GM21381 (cell line): Measurements from ENCODE around the gene AKR1C4.
"Not testable (repeated sequence)": the region's sequence is repeated elsewhere in the genome, so short reads cannot be mapped to it uniquely, and the experiment has no call there.

Source experiments
- ATAC-seq: cut with Tn5 transposase; IDR thresholded peaks from one replicate; pipeline ENCODE4 v1.9.1; 2021; ENCODE audit warnings: mild to moderate bottlenecking, moderate library complexity; ENCODE audit not compliant: unreplicated experiment

The AKR1C4 gene

DNA sequence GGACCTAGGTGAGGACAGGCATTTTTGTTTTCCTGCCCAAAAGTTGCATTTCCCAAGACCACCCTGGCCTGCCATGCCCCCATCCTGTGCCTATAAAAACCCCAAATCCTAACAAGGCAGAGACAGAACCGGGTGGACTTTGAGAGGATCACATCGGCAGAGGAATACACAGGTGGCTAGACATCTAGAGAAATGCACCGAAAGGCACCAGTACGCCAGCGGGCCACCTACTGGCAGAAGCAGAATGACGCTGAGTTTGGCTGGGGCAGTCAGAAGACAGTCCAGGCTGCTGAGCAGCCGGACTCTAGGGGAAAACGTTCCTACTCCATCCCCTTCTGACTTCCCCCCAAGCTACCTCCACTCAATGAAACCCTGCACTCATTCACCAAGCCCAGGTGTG is 2.8 kb downstream of the AKR1C4 start:
- no peak for ATAC-seq

DNA sequence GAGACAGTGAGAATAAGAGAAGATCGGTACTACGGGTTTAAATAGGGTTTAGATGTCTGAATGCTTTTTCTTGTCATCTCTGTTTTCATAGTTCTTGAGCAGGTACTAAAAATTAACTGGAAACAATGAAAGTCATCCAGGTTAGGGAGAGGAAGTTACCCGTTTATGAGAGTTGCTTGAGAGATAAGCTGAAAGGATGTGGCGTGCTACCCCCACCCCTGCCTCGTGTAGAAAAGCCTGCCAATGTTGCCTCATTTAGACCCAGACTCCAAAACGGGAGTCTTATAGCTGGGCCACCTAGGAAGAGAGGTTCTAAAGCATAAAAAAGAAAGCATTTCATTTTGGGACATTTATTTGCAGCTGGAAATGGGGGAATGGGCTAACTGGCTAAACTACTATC is 10.2 kb downstream of the AKR1C4 start:
- ATAC-seq = no peak

DNA sequence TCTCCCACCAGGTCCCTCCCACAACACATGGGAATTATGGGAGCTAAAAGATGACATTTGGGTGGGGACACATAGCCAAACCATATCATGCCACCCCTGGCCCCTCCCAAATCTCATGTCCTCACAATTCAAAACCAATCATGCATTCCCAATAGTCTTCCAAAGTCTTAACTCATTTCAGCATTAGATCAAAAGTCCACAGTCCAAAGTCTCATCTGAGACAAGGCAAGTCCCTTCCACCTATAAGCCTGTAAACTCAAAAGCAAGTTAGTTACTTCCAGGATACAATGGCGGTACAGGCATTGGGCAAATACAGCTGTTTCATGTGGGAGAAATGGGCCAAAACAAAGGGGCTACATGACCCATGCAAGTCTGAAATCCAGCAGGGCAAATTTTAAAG is 13.1 kb downstream of the AKR1C4 start:
- ATAC-seq = not testable (repeated sequence)

DNA sequence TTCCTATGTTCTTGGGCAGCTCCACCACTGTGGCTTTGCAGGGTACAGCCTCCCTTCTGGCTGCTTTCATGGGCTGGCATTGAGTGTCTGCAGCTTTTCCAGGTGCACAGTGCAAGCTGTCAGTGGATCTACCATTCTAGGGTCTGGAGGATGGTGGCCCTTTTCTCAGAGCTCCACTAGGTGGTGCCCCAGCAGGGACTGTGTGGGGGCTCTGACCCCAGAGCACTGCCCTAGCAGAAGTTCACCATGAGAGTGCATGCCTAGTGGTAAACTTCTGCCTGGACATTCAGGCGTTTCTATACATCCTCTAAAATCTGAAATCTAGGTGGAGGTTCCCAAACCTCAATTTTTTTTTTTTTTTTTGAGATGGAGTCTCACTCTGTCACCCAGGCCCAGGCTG is 13.6 kb downstream of the AKR1C4 start:
- not testable (repeated sequence) for ATAC-seq

DNA sequence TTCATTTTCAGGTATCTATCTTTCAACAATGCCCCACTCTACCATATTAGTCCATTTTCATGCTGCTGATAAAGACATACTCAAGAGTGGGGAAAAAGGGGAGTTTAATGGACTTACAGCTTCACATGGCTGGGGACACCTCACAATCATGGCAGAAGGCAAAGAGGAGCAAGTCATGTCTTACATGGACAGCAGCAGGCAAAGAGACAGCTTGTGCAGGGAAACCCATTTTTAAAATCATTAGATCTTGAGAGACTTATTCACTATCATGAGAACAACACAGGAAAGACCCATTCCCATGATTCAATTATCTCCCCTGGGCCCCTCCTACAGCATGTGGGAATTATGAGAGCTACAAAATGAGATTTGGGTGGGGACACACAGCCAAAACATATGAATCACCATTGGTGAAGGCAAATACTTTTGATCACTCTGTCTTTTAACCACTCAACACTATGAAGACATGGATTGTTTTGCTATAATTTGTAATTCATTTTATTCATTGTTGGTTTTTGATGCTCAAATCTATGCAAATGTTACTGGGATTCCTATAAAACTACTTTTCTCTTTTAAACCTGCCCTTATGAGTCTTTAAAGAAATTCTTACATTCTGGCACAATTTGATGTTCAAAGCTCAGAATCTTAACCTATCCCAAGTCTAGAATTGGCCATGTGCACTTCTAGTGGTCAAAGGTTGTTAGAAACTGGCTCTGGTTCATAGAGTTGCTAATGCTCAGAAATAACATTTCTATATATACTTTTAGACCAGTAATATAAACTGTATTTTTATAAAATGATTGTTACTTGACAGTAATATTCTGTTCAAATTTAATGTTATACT is 15.3 kb downstream of the AKR1C4 start:
- no peak for ATAC-seq

DNA sequence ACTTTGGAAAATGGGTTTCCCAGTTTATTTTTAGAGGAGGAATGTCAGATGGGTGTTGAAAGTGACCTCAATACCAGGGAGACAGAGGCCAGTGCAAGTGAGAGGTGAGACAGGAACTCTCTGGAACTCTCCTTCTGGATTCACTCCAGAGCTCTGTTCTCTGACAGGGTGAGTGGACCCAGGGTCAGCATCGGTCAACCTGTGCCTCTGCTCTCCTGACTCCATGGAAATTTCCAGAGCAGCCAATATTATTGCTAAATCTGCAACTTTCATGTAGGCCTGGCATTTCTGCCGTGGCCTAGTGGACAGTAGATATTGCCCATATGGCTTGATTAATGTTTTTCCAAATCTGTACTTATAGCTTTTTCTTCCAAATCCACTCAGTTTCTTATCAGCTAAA is 20.2 kb downstream of the AKR1C4 start:
- ATAC-seq = no peak

DNA sequence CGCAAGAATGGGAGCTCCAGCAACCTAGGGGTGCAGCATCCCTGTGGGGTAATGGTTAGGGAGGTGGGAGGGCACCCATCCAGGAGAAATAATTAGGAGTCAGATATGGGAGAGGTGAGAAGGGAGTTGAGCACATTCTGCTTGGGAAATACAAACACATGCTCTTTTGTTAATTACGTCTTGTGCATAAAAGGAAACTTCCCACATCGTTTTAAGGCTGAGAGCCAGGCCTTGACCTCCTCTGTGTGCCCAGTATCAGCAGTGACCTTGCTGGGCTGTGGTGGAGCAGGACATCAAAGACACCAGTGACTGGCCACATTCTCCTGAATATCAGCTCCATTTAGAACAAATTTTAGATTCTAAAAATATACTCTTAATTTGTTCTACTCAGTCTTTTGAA is 22.6 kb downstream of the AKR1C4 start:
- ATAC-seq = no peak

DNA sequence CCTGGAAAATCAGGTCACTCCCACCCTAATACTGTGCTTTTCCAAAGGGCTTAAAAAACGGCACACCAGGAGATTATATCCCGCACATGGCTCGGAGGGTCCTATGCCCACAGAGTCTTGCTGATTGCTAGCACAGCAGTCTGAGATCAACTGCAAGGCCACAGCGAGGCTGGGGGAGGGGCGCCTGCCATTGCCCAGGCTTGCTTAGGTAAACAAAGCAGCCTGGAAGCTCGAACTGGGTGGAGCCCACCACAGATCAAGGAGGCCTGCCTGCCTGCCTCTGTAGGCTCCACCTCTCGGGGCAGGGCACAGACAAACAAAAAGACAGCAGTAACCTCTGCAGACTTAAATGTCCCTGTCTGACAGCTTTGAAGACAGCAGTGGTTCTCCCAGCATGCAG is 26.3 kb downstream of the AKR1C4 start:
- ATAC-seq = not testable (repeated sequence)

DNA sequence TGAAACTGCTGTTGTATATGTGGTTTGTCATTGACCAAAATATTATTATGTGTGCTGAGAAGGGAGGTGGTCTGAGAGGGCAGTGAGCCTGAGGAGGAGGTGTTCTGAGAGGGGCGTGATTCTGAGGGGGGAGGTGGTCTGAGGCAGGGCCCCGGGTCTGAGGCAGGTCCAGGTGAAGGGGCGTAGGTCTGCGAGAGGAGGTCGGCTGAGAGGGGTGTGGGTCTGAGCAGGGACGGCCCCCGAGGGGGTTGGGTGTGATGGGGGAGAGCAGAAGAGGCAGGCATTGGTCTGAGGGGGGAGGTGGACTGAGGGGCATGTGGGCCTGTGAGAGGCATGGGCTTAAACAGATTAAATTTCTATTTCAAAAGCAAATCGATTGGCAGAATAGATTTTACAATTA is 32.4 kb downstream of the AKR1C4 start:
- ATAC-seq = no peak

DNA sequence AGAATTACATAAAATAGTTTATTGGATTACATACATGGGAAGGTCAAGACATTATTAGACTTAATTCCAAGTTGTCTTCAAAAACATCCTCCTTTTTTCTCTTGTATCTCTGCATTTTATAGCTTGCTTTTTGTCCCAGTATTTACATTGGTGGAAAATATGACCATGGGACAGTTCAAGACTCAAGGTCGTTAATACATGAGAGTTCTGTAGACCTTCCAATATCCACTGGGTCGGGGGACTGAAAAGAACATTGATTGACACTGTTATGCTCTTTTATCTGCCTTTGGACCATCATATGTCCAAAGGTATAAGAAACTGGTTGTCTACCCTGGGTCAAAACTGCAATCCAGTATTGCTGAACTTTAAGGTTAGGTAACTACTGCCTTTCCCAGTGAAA is 36.7 kb downstream of the AKR1C4 start:
- no peak for ATAC-seq

DNA sequence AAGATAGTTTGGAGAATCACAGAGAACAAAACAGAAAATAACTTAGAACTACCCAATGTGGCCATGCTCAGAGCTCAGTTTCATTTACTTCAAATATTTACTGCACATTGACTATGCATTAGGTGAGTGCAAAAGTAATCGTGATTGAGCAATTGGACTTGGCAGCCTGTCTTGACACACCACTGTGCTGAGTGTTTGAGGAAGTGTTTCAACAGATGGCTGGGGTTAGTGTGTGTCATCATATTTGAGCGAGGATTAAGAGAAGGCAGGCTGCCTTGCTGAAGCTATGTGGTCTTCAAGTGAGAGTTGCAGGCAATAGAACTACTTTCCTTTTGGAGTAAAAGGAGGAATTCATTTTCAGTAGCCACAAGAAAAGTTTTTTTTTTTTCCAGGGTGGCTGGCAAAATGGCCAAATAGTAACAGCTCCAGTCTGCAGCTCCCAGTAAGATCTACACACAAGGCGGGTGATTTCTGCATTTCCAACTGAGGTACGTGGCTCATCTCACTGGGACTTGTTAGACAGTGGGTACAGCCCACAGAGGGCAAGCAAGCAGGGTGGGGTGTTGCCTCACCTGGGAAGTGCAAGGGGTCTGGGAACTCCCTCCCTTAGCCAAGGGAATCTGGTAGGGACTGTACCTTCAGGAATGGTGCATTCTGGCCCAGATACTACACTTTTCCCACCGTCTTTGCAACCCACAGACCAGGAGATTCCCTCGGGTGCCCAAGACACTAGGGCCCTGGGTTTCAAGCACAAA is 37.6 kb downstream of the AKR1C4 start:
- ATAC-seq = no peak

DNA sequence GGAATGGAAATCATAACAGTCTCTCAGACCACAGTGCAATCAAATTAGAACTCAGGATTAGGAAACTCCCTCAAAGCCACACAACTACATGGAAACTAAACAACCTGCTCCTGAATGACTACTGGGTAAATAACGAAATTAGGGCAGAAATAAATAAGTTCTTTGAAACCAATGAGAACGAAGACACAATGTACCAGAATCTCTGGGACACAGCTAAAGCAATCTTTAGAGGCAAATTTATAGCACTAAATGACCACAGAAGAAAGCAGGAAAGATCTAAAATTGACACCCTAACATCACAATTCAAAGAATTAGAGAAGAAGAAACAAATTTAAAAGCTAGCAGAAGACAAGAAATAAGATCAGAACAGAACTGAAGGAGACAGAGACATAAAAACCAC is 40.9 kb downstream of the AKR1C4 start:
- not testable (repeated sequence) for ATAC-seq

DNA sequence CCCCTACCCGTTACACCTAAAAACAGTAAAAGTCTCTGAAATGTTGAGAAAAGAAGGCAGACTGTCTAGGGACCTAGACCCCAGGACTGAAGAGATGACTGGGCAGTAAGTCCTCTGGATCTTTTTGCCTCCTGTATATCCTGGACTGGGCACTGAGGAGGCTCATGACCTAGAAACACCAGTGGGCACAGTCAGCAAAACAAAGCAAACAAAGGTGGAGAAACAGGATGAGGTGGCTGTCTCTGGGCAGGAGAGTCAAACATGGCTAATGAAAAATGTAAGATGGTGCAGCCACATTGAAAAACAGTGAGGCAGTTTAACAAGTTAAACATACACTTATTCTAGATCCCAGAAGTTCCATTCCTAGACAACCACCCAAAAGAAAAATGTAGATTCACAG is 45.9 kb downstream of the AKR1C4 start:
- ATAC-seq = no peak

DNA sequence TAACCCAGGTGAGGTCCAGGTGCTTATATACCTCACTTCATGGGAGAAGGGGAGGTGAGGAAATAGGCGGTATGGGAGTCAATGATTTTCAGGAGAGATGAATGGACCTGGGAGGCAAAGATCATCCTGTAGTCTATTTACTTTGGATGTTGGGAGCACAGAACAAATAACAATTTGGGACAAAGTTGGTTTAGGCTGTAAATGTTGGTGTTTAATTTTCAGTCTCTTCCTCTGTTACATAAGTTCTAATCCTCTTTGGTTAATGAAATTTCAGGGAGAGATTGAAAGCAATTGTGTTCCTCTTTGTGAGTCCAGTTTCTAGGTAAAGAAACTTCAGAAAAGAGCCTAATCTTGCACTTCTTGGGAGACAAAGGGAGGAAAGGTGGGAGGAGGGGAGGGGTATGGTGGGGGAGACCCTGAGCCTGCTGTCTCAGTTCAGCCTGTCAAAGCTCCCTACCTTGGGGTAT is 46.9 kb downstream of the AKR1C4 start:
- no peak for ATAC-seq

DNA sequence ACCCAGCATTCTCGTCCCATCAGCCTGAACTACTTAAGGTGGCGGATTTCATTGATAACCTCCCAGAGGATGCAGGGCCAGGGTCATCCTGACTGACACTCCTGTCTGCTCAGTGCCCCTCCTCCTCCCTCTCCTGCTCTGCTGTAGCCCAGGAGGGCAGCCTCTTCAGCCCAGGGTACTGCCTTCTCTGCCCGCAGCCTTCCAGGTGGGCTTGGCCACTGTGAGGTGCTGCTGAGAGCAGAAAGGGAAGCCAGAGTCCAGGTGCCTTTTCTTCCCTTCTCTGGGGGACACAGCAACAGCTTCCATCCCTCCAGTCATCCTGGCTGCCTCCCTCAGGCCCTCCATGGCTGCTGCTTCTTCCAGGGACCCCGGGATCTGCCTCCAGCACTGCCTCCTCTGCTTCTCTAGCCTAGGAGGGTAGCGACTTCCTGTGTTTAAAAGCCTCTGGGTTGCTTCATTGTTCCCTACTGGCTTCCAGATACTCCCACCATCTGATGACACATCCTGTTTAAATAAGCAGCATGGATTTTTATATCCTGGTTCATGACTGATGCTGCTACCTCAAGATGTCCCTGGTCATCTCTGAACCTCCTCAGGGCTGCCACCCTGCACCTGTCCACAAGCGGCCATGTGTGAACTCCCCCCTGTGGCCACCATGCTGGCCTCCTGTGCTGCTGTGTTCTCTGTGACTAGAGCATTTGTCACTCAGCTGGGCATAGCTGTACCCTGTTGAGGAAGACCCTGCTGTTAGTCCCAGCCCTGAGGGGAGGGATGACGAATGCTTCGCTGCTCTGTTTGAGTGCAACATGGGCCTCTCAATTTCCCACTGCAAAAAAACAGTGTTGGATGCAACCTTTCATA is 55.8 kb downstream of the AKR1C4 start:
- ATAC-seq = no peak

DNA sequence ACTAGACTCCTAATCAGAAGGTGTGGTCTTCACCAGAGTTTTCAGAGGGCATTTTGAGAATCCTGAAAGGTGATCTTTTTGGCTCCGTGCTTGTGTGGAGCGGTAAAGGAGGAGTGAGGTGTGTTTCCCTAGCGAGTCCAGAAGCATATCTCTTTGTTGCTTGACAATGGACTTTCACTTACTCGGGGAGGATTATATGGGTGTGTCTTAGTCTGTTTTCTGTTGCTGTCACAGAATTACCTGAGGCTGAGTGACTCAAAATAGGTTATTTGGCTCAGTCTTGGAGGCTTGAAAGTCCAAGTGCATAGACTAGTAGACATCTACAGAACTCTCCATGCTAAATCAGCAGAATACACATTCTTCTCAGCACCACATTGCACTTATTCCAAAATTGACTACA is 57.9 kb downstream of the AKR1C4 start:
- ATAC-seq = no peak

DNA sequence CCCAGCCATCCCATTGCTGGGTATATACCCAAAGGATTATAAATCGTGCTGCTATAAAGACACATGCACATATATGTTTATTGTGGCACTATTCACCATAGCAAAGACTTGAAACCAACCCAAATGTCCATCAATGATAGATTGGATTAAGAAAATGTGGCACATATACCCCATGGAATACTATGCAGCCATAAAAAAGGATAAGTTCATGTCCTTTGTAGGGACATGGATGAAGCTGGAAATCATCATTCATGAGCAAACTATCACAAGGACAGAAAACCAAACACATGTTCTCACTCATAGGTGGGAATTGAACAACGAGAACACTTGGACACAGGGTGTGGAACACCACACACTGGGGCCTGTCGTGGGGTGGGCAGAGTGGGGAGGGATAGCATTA is 61.1 kb downstream of the AKR1C4 start:
- not testable (repeated sequence) for ATAC-seq

DNA sequence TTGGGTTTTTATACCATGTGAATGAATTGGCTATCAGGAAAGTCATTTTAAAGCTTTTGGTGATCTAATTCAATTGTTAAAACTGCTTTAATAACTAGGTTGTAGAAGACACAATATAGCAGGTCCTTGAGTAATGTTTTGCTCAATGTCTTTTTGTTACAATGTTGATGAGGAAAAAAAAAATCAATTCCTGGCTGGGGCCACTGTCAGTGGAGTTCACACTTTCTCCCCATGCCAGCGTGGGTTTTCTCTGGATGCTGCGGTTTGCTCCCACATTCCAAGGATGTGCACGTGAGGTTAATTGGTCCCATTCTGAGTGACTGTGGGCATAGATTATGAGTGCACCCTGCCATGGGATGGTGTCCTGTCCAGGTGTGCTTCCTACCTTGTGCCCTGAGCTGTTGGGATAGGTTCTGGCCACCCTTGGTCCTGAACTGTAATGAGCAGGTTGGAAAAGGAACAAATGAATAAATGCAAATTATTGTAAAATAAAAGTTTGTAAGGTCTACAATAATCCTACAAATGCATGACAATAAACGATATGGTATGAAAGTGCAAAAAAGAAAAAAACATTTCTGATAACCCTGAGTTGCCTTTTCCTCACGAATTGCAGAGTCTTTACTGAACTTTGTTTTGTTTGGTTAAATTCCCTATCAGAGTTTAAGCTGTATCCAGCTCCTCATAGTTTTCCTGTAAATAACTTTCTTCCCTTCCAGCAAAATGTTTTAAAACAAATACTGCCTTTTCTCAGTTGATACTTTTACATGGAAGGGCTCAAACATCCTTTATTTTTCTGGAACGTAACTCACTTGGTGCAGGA is 62.7 kb downstream of the AKR1C4 start:
- ATAC-seq = no peak

DNA sequence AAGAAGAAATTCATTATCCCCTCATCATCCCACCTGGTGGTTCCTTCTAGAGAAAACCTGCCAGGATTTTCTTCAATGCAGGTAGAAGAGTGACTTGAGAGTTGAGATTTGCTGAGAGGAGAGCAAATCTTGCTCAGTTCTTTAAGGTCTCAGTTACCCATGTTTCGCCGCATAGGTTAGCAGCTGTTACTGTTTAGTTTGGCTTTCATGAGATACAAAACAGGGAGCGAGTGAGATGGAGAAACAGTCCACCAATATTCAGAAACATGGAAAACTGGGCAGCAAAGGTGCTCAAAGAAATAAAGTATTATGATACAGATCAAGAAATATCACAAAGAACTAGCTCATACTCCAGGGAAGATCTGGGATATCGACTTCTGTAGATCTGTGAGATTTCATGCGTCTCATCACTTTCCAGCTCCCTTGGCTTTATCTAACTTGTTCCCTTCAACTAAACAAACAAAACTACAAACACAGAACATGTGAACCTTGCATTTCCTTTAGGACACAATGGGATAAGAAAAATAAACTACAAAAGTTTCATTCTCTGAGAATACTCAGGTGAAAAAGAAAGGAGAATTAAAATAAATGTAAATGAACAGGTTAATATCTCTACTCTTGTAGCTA is 63.4 kb downstream of the AKR1C4 start:
- no peak for ATAC-seq

DNA sequence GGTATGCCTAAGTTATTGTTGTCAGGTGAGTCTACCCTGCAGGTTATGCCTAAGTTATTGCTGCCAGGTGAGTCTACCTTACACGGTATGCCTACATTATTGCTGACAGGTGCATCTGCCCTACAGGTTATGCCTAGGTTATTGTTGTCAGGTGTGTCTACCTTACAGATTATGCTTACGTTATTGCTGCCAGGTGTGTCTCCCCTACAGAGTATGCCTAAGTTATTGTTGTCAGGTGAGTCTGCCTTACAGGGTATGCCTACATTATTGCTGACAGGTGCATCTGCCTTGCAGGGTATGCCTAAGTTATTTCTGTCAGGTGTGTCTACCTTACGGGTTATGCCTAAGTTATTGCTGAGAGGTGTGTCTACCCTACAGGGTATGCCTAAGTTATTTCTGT is 64.2 kb downstream of the AKR1C4 start:
- no peak for ATAC-seq
